Gastrocnemius medialis (tissue), 4 donors: Measurements from ENCODE around the gene SHC2. TPM values are rescaled to one million over a fixed set of nuclear protein-coding genes. Genes with fewer than 3 reads are reported as not detected.

Experiments
- ATAC-seq, 2 donors: fragments of 150-250 bp; one replicate each; pipeline ENCODE4 v1.9.1; 2016
- DNase-seq, 2 donors: peaks; one replicate each; pipeline ENCODE4 v3.0.0-alpha.2; 2019
- H3K27ac ChIP-seq, 4 donors: fragments of 200-600 bp; sonication (generic); 1 replicate in 1 of 4; 2 replicates in 3 of 4; pipeline ENCODE4 v1.5.1; 2016 to 2018; ENCODE audit warnings: mild to moderate bottlenecking in 2 of 4, moderate library complexity in 1 of 4
- H3K27me3 ChIP-seq, 3 donors: fragments of 200-600 bp; sonication (generic) in 2 of 3; 1 replicate in 1 of 3; 2 replicates in 2 of 3; pipeline versions ENCODE4 v1.5.1 to v1.6.0; 2016 to 2019; ENCODE audit warnings: mild to moderate bottlenecking in 1 of 3, moderate library complexity in 1 of 3
- H3K36me3 ChIP-seq, 2 donors: fragments of 200-600 bp; sonication (generic) in 1 of 2; one replicate each; pipeline ENCODE4 v1.5.1; 2017 to 2018
- H3K4me1 ChIP-seq, 2 donors: fragments of 200-600 bp; sonication (generic) in 1 of 2; one replicate each; pipeline ENCODE4 v1.5.1; 2016 to 2017; ENCODE audit warnings: mild to moderate bottlenecking in 2 of 2
- H3K4me3 ChIP-seq, 4 donors: fragments of 200-600 bp; sonication (generic) in 3 of 4; 1 replicate in 1 of 4; 2 replicates in 3 of 4; pipeline ENCODE4 v1.5.1; 2016 to 2019; ENCODE audit warnings: mild to moderate bottlenecking in 2 of 4
- H3K9me3 ChIP-seq, 3 donors: fragments of 200-600 bp; sonication (generic) in 2 of 3; 1 replicate in 1 of 3; 2 replicates in 2 of 3; pipeline ENCODE4 v1.5.1; 2016 to 2019
- CTCF ChIP-seq, 5 experiments: fragments of 450-650 bp in 3 of 5; fragments of 200-600 bp in 2 of 5; sonication (generic) in 2 of 5; IDR thresholded peaks in 4 of 5; conservative IDR thresholded peaks in 1 of 5; 1 replicate in 4 of 5; 2 replicates in 1 of 5; pipeline ENCODE4 v1.5.1; 2016 to 2019; ENCODE audit warnings: antibody characterized with exemption in 5 of 5, mild to moderate bottlenecking in 3 of 5, moderate library complexity in 3 of 5
- POLR2A ChIP-seq, 2 donors: fragments of 450-650 bp; IDR thresholded peaks; one replicate each; pipeline ENCODE4 v1.6.1; 2017; ENCODE audit warnings: antibody characterized with exemption in 2 of 2, mild to moderate bottlenecking in 2 of 2, moderate library complexity in 2 of 2
- in situ Hi-C, 4 donors: fragments of 200-750 bp; cut with MboI; loops; one replicate each; pipeline versions ENCODE4 v1.15.0 to v1.8.0; 2017; ENCODE audit warnings: low sequenced_read_pairs in 4 of 4
- intact Hi-C: fragments of 100-400 bp; cut with DNase I; formaldehyde crosslinking; loops from one replicate; pipeline ENCODE4 v1.15.1; 2023; ENCODE audit warnings: low total_unique reads
- total RNA-seq, 4 donors: library from RNA; depleted of rRNA; stranded (reverse); fragments of >200 nt; gene quantifications; one replicate each; pipeline versions ENCODE4 v1.1.0 to v1.2.3, GENCODE V29; 2016

SHC2 gene
- total RNA-seq, 4 donors from 2014 or later, result 2.1 to 6.2 (median 4.5) TPM

- ATAC-seq, result peak in 1 of 2 donors; percentile 63
- Histone ChIP-seq H3K36me3 (no peaks in the 10 kb centered on the region), H3K9me3 (no peaks in the 10 kb centered on the region), H3K27ac (no peak overlapping the region), H3K27me3 (peaks cover 11 to 31% (median 11%) of the 10 kb centered on the region in 3 donors), H3K4me3 (no peak overlapping the region), H3K4me1 (no peaks in the 10 kb centered on the region)
- in situ Hi-C loops (no loop called here), intact Hi-C loops (no loop called here)
- DNase-seq, result no peak
- no peak for TF ChIP-seq POLR2A (IDR thresholded peaks at IDR 0.05)
- no peak for TF ChIP-seq CTCF (IDR thresholded peaks at IDR 0.05 in 4 of 5, conservative IDR thresholded peaks at IDR 0.05 in 1 of 5)
Observed at GRCh38 chr19:372306-372890, 88.4 kb downstream of the SHC2 start.

GRCh38 chr19:371501-372168 lies 89.2 kb downstream of the SHC2 start:
- Histone ChIP-seq H3K27ac (no peak overlapping the region), H3K36me3 (no peaks in the 10 kb centered on the region), H3K27me3 (peaks cover 11 to 31% (median 13%) of the 10 kb centered on the region in 3 donors), H3K9me3 (no peaks in the 10 kb centered on the region), H3K4me1 (no peaks in the 10 kb centered on the region), H3K4me3 (no peak overlapping the region)
- ATAC-seq, result no peak
- intact Hi-C loops (no loop called here), in situ Hi-C loops (no loop called here)
- no peak for DNase-seq
- TF ChIP-seq CTCF (IDR thresholded peaks at IDR 0.05 in 4 of 5, conservative IDR thresholded peaks at IDR 0.05 in 1 of 5) (no peak), POLR2A (IDR thresholded peaks at IDR 0.05) (no peak)

GRCh38 chr19:370641-371330 lies 90.0 kb downstream of the SHC2 start:
- in situ Hi-C loops (no loop called here), intact Hi-C loops (no loop called here)
- TF ChIP-seq POLR2A (IDR thresholded peaks at IDR 0.05), result no peak
- TF ChIP-seq CTCF (IDR thresholded peaks at IDR 0.05 in 4 of 5, conservative IDR thresholded peaks at IDR 0.05 in 1 of 5), result no peak
- H3K36me3 ChIP-seq, result no peaks in the 10 kb centered on the region
- no peaks in the 10 kb centered on the region for H3K4me1 ChIP-seq
- ATAC-seq (no peak), DNase-seq (no peak)
- H3K27me3 ChIP-seq, result peaks cover 11 to 26% (median 16%) of the 10 kb centered on the region in 3 donors
- H3K27ac ChIP-seq, result no peak overlapping the region
- no peaks in the 10 kb centered on the region for H3K9me3 ChIP-seq
- no peak overlapping the region for H3K4me3 ChIP-seq

- no peak overlapping the region for H3K4me3 ChIP-seq
- in situ Hi-C loops (no loop called here), intact Hi-C loops (no loop called here)
- no peak for TF ChIP-seq CTCF (IDR thresholded peaks at IDR 0.05 in 4 of 5, conservative IDR thresholded peaks at IDR 0.05 in 1 of 5)
- no peak for TF ChIP-seq POLR2A (IDR thresholded peaks at IDR 0.05)
- H3K9me3 ChIP-seq, result no peaks in the 10 kb centered on the region
- ATAC-seq (no peak), DNase-seq (no peak)
- no peaks in the 10 kb centered on the region for H3K36me3 ChIP-seq
- H3K27ac ChIP-seq, result no peak overlapping the region
- peaks cover 14 to 22% (median 16%) of the 10 kb centered on the region in 3 donors for H3K27me3 ChIP-seq
- no peaks in the 10 kb centered on the region for H3K4me1 ChIP-seq
Observed at GRCh38 chr19:369876-370275, 91.0 kb downstream of the SHC2 start.
